ENCODE data around the gene MAN1B1. TPM values are rescaled to one million over a fixed set of nuclear protein-coding genes. Genes with fewer than 3 reads are reported as not detected.
"Not testable (repeated sequence)": the region's sequence is repeated elsewhere in the genome, so short reads cannot be mapped to it uniquely, and the experiment has no call there.

MAN1B1 gene
- total and polyA plus RNA-seq, 7 experiments from 2014 or later, result 36.0 to 74.2 (median 64.7) TPM

DNA sequence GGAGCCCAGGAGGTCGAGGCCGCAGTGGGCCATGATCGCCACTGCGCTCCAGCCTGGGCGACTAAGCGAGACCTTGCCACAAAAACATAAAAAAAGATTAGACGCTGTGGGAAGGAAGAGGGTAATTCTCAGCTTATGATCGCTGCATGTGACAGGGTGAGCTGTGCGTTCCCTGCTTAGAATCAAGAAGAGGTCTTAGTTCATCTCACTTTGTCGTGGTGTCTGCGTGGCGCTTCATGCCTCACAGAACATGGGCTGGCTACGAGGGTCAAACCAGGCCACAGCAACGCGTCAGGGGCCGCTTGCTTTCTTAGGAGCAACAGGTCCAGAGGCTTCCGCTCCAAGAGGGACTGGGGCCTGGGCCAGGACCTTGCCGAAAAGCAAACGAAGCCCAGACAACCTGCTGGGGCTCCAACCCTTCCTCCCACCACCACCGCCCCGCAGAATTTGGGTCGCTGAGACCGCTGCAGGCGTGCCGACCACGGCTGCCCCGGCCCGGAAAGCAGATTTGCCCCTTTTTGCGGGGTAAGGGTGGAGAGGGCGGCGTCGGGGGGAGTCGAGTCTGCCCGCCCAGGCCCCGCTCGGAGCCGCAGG lies 42.2 kb downstream of the MAN1B1 start:
- ChIA-PET POLR2A (interaction anchor here (0.7 to 2.5 kb wide), 21 partner anchors 11 to 429 kb away, joined by 3 to 18 read pairs (median 5); partner anchors contain the start of genes CYSRT1, DPP7, GRIN1 and MAN1B1), CTCF (interaction anchor here (0.8 to 1.0 kb wide), 4 partner anchors 60 to 98 kb away, joined by 3 to 5 read pairs (median 4); partner anchors contain the start of genes RNF224, SSNA1 and TPRN)
- Histone ChIP-seq H3K4me3 (ENCODE audit: low read length) (peak overlapping the region; percentile 85), H3K9me3 (ENCODE audit: control insufficient read depth in 2 of 3, low read length in 3 of 3) (no peaks in the 10 kb centered on the region), H3K27me3 (ENCODE audit: control insufficient read depth in 2 of 2, insufficient read depth in 2 of 2, low read length in 2 of 2) (no peaks in the 10 kb centered on the region), H3K36me3 (ENCODE audit: control insufficient read depth in 2 of 3, insufficient read depth in 3 of 3, low read length in 3 of 3) (no peaks in the 10 kb centered on the region), H3K4me1 (ENCODE audit: control insufficient read depth in 2 of 2, insufficient read depth in 2 of 2, low read length in 2 of 2) (peaks cover 21 to 28% of the 10 kb centered on the region in 2 donors), H3K27ac (ENCODE audit: low read depth, low read length) (peak overlapping the region; percentile 85)
- Mint-ChIP-seq H3K4me1 (peaks cover 23 to 34% (median 27%) of the 10 kb centered on the region in 7 donors), H3K27ac (peak overlapping the region; percentile 83 to 95 (median 91)), H3K4me3 (peak overlapping the region; percentile 82 to 93 (median 87)), H3K9me3 (peaks cover 0 to 11% (median 0%) of the 10 kb centered on the region in 11 donors), H3K27me3 (peaks cover 6 to 10% (median 9%) of the 10 kb centered on the region in 5 donors), H3K36me3 (peaks cover 0 to 2% (median 0%) of the 10 kb centered on the region in 5 donors)
- intact Hi-C loops (cut with micrococcal nuclease), result loop anchor here (1.0 to 5.0 kb wide), 11 partner anchors 14 to 423 kb away; partner anchors contain the start of genes ANAPC2 (in 2 of the 2), DPP7 (in 2 of the 2), MAN1B1 (in 2 of the 2) and SSNA1 (in 2 of the 2)
- ATAC-seq (no peak), DNase-seq (peak in 3 of 9 donors; percentile 16 to 34 (median 23))

DNA sequence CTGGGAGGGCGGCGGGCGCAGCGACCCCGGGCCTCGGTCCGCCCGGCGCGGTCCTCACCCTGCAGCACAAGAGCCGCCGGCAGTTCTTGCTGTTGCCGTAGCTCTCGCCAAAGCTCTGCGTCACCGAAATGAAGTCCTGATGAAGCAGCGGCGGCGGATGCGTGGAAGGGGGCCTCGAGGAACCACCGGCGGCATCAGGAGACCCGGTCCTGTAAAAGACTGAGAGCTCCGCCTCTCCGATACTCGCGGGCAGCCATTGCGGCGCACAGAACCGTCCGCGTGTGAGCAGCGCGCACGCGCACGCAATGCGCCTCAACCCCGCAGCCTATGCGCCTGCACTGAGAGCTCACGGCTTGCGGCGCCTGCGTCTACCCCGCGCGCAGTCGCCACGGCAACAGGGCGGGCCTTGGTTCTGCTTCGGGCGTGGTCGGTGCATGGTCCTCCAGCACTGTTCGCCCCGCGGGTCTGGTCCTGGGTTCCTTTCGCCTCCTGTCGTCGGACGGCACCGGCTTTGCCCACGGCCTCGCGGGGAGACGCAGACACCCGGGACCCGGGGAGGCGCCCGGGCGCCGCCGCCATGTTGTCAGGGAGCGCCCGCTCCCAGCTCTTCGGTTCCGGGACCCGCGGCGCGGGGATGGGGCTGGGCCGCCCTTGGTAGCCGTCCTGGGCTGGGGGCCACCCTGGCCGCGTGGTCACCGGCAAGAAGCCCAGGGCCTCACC lies 42.8 kb downstream of the MAN1B1 start:
- Histone ChIP-seq H3K4me1 (ENCODE audit: control insufficient read depth in 2 of 2, insufficient read depth in 2 of 2, low read length in 2 of 2) (peaks cover 21 to 28% of the 10 kb centered on the region in 2 donors), H3K4me3 (ENCODE audit: low read length) (peak overlapping the region; percentile 85), H3K9me3 (ENCODE audit: control insufficient read depth in 2 of 3, low read length in 3 of 3) (no peaks in the 10 kb centered on the region), H3K36me3 (ENCODE audit: control insufficient read depth in 2 of 3, insufficient read depth in 3 of 3, low read length in 3 of 3) (no peaks in the 10 kb centered on the region), H3K27me3 (ENCODE audit: control insufficient read depth in 2 of 2, insufficient read depth in 2 of 2, low read length in 2 of 2) (no peaks in the 10 kb centered on the region), H3K27ac (ENCODE audit: low read depth, low read length) (peak overlapping the region; percentile 85)
- Mint-ChIP-seq H3K27ac (peak overlapping the region; percentile 67 to 88 (median 81)), H3K27me3 (peaks cover 9 to 10% (median 9%) of the 10 kb centered on the region in 5 donors), H3K4me3 (peak overlapping the region; percentile 83 to 93 (median 90)), H3K9me3 (peaks cover 0 to 11% (median 0%) of the 10 kb centered on the region in 11 donors), H3K36me3 (peaks cover 0 to 2% (median 0%) of the 10 kb centered on the region in 5 donors), H3K4me1 (peaks cover 23 to 34% (median 27%) of the 10 kb centered on the region in 7 donors)
- intact Hi-C loops (cut with micrococcal nuclease), result loop anchor here (1.0 to 5.0 kb wide), 11 partner anchors 15 to 423 kb away; partner anchors contain the start of genes ANAPC2 (in 2 of the 2), DPP7 (in 2 of the 2), MAN1B1 (in 2 of the 2) and SSNA1 (in 2 of the 2)
- DNase-seq (peak; percentile 74 to 93 (median 90)), ATAC-seq (peak; percentile 98)
- ChIA-PET POLR2A (interaction anchor here (0.7 to 2.5 kb wide), 23 partner anchors 10 to 428 kb away, joined by 3 to 18 read pairs (median 4); partner anchors contain the start of genes CYSRT1, DPP7, GRIN1 and MAN1B1), CTCF (interaction anchor here (0.7 to 1.0 kb wide), 5 partner anchors 59 to 107 kb away, joined by 3 to 5 read pairs (median 4); partner anchors contain the start of genes RNF224, SSNA1 and TPRN)

GRCh38 chr9:137130176-137130755 lies 43.5 kb downstream of the MAN1B1 start:
- Histone ChIP-seq H3K9me3 (ENCODE audit: control insufficient read depth in 2 of 3, low read length in 3 of 3) (no peaks in the 10 kb centered on the region), H3K36me3 (ENCODE audit: control insufficient read depth in 2 of 3, insufficient read depth in 3 of 3, low read length in 3 of 3) (no peaks in the 10 kb centered on the region), H3K4me1 (ENCODE audit: control insufficient read depth in 2 of 2, insufficient read depth in 2 of 2, low read length in 2 of 2) (peaks cover 21 to 28% of the 10 kb centered on the region in 2 donors), H3K27ac (ENCODE audit: low read depth, low read length) (peak overlapping the region; percentile 85), H3K27me3 (ENCODE audit: control insufficient read depth in 2 of 2, insufficient read depth in 2 of 2, low read length in 2 of 2) (no peaks in the 10 kb centered on the region), H3K4me3 (ENCODE audit: low read length) (peak overlapping the region; percentile 85)
- Mint-ChIP-seq H3K9me3 (peaks cover 0 to 11% (median 0%) of the 10 kb centered on the region in 11 donors), H3K4me1 (peaks cover 23 to 34% (median 27%) of the 10 kb centered on the region in 7 donors), H3K4me3 (peak overlapping the region; percentile 65 to 88 (median 80)), H3K36me3 (peaks cover 0 to 2% (median 0%) of the 10 kb centered on the region in 5 donors), H3K27ac (peak overlapping the region in 8 of 9 donors; percentile 33 to 85 (median 58)), H3K27me3 (peaks cover 9 to 15% (median 12%) of the 10 kb centered on the region in 5 donors)
- intact Hi-C loops (cut with micrococcal nuclease), result no loop called here
- no peak for ATAC-seq
- DNase-seq, result no peak
- ChIA-PET CTCF (interaction anchor here (0.7 to 1.0 kb wide), 4 partner anchors 59 to 106 kb away, joined by 3 to 5 read pairs (median 4); partner anchors contain the start of genes RNF224 and SSNA1), POLR2A (interaction anchor here (0.8 to 2.5 kb wide), 22 partner anchors 9 to 403 kb away, joined by 3 to 18 read pairs (median 4); partner anchors contain the start of genes CYSRT1, DPP7, GRIN1 and MAN1B1)

DNA sequence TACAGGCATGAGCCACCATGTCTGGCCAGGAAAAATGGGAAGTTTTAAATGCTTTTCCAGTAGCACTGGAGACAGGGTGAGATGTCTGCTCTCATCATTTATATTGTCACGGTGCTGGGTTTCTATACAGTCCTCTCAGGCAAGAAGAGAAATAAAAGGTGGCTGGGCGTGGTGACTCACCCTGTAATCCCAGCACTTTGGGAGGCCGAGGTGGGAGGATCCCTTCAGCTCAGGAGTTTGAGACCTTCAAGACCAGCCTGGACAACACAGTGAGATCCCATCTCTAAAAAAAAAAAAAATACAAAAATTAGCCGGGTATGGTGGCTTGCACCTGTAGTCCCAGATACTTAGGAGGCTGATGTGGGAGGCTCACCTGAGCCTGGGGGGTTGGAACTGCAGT lies 47.4 kb downstream of the MAN1B1 start:
- peaks cover 25 to 42% (median 34%) of the 10 kb centered on the region in 5 donors for H3K27me3 Mint-ChIP-seq
- intact Hi-C loops (cut with micrococcal nuclease), result no loop called here
- DNase-seq (no peak), ATAC-seq (no peak)
- POLR2A ChIA-PET, result no interaction called here
- Histone ChIP-seq H3K36me3 (ENCODE audit: control insufficient read depth in 2 of 3, insufficient read depth in 3 of 3, low read length in 3 of 3) (no peaks in the 10 kb centered on the region), H3K9me3 (ENCODE audit: control insufficient read depth in 2 of 3, low read length in 3 of 3) (no peaks in the 10 kb centered on the region), H3K27ac (ENCODE audit: low read depth, low read length) (no peak overlapping the region), H3K27me3 (ENCODE audit: control insufficient read depth in 2 of 2, insufficient read depth in 2 of 2, low read length in 2 of 2) (peaks cover 3 to 14% of the 10 kb centered on the region in 2 donors), H3K4me3 (ENCODE audit: low read length) (no peak overlapping the region), H3K4me1 (ENCODE audit: control insufficient read depth in 2 of 2, insufficient read depth in 2 of 2, low read length in 2 of 2) (peaks cover 0 to 5% of the 10 kb centered on the region in 2 donors)
- H3K4me1 Mint-ChIP-seq, result peaks cover 0 to 4% (median 2%) of the 10 kb centered on the region in 7 donors
- H3K9me3 Mint-ChIP-seq, result peaks cover 0 to 11% (median 0%) of the 10 kb centered on the region in 11 donors
- H3K4me3 Mint-ChIP-seq, result no peak overlapping the region
- CTCF ChIA-PET, result interaction anchor here (0.6 to 0.7 kb wide), 2 partner anchors 76 to 457 kb away, joined by 3 to 4 read pairs; no protein-coding TSS in a partner anchor
- peaks cover 0 to 4% (median 0%) of the 10 kb centered on the region in 5 donors for H3K36me3 Mint-ChIP-seq
- H3K27ac Mint-ChIP-seq, result no peak overlapping the region

DNA sequence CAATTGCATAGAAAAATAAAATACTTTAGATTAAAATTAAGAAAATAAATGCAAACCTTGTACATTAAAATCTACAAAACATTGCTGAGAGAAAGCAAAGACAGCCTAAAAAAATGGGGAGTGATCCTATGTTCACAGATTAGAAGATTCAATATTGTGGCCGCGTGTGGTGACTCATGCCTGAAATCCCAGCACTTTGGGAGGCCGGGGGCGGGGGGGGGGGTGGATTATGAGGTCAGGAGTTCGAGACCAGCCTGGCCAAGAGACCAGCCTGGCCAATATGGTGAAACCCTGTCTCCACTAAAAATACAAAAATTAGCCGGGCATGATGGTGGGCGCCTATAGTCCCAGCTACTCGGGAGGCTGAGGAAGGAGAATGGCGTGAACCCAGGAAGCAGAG lies 48.4 kb downstream of the MAN1B1 start:
- ATAC-seq; POLR2A ChIA-PET; H3K4me1 ChIP-seq (ENCODE audit: control insufficient read depth in 2 of 2, insufficient read depth in 2 of 2, low read length in 2 of 2); H3K36me3 ChIP-seq (ENCODE audit: control insufficient read depth in 2 of 3, insufficient read depth in 3 of 3, low read length in 3 of 3); H3K4me3 ChIP-seq (ENCODE audit: low read length); DNase-seq; H3K9me3 ChIP-seq (ENCODE audit: control insufficient read depth in 2 of 3, low read length in 3 of 3); H3K4me3 Mint-ChIP-seq; H3K4me1 Mint-ChIP-seq; intact Hi-C loops (cut with micrococcal nuclease); H3K36me3 Mint-ChIP-seq; H3K27ac Mint-ChIP-seq; H3K9me3 Mint-ChIP-seq; H3K27ac ChIP-seq (ENCODE audit: low read depth, low read length): not testable (repeated sequence)
- peaks cover 3 to 16% of the 10 kb centered on the region in 2 donors for H3K27me3 ChIP-seq (ENCODE audit: control insufficient read depth in 2 of 2, insufficient read depth in 2 of 2, low read length in 2 of 2)
- CTCF ChIA-PET, result interaction anchor here (0.7 kb wide), 1 partner anchor 458 kb away, joined by 4 read pairs; no protein-coding TSS in a partner anchor
- H3K27me3 Mint-ChIP-seq, result peaks cover 26 to 48% (median 42%) of the 10 kb centered on the region in 5 donors
